Keratinocyte (primary cell): Measurements from ENCODE around the gene CORO2B. TPM values are rescaled to one million over a fixed set of nuclear protein-coding genes. Genes with fewer than 3 reads are reported as not detected.
A peak's percentile ranks its signal among the peaks of the same experiment; 100 is the strongest.

ENCODE experiments used
- DNase-seq: peaks from one replicate; pipeline ENCODE4 v3.0.0-alpha.2; 2011; ENCODE audit warnings: low read depth, missing footprints, low spot score
- FAIRE-seq: peaks from 2 replicates; lab custom pipeline; 2011; peaks lifted over from hg19 to GRCh38; lab: Jason Lieb, UNC
- H2AFZ ChIP-seq: 2 replicates; pipeline ENCODE4 v1.6.0; 2012; ENCODE audit warnings: low read length, control low read depth, inconsistent platforms; ENCODE audit not compliant: control insufficient read depth
- H3K27ac ChIP-seq: 2 replicates; pipeline ENCODE4 v1.5.1; 2011; ENCODE audit warnings: low read length; ENCODE audit not compliant: control insufficient read depth, insufficient read depth
- H3K27me3 ChIP-seq: 3 replicates; pipeline ENCODE4 v1.6.0; 2011; ENCODE audit warnings: low read length; ENCODE audit not compliant: control insufficient read depth, insufficient read depth; ENCODE audit errors: extremely low read depth
- H3K36me3 ChIP-seq, 2 experiments: 2 replicates in 1 of 2; 3 replicates in 1 of 2; pipeline ENCODE4 v1.5.1; 2011; ENCODE audit warnings: low read length in 2 of 2, mild to moderate bottlenecking in 1 of 2; ENCODE audit not compliant: control insufficient read depth in 2 of 2, insufficient read depth in 2 of 2; ENCODE audit errors: extremely low read depth in 1 of 2
- H3K4me1 ChIP-seq: 3 replicates; pipeline ENCODE4 v1.5.1; 2011; ENCODE audit warnings: low read length; ENCODE audit not compliant: control insufficient read depth, insufficient read depth; ENCODE audit errors: extremely low read depth
- H3K4me2 ChIP-seq: 3 replicates; pipeline ENCODE4 v1.6.0; 2011; ENCODE audit warnings: low read depth, low read length; ENCODE audit not compliant: control insufficient read depth, insufficient read depth; ENCODE audit errors: extremely low read depth
- H3K4me3 ChIP-seq, 3 experiments: fragments of 200-600 bp in 1 of 3; sonication (generic) in 1 of 3; 2 replicates in 2 of 3; 3 replicates in 1 of 3; pipeline ENCODE4 v1.5.1; 2011 to 2016; ENCODE audit warnings: low read length in 3 of 3, mild to moderate bottlenecking in 3 of 3, control low read depth in 2 of 3, inconsistent platforms in 1 of 3, low read depth in 1 of 3, mixed read lengths in 1 of 3, mixed run types in 1 of 3, moderate library complexity in 1 of 3; ENCODE audit not compliant: control insufficient read depth in 2 of 3, insufficient read depth in 2 of 3; ENCODE audit errors: extremely low read depth in 1 of 3
- H3K79me2 ChIP-seq: 2 replicates; pipeline ENCODE4 v1.6.0; 2012; ENCODE audit warnings: low read length; ENCODE audit not compliant: control insufficient read depth, insufficient read depth
- H3K9ac ChIP-seq: 3 replicates; pipeline ENCODE4 v1.6.0; 2011; ENCODE audit warnings: low read length; ENCODE audit not compliant: control insufficient read depth, insufficient read depth; ENCODE audit errors: extremely low read depth
- H3K9me1 ChIP-seq: 3 replicates; pipeline ENCODE4 v1.6.0; 2011; ENCODE audit warnings: low read length; ENCODE audit not compliant: control insufficient read depth, insufficient read depth; ENCODE audit errors: extremely low read depth
- H3K9me3 ChIP-seq: 2 replicates; pipeline ENCODE4 v1.5.1; 2012; ENCODE audit warnings: low read depth, low read length; ENCODE audit not compliant: control insufficient read depth
- H4K20me1 ChIP-seq: 3 replicates; pipeline ENCODE4 v1.6.0; 2011; ENCODE audit warnings: low read length; ENCODE audit not compliant: control insufficient read depth, insufficient read depth; ENCODE audit errors: extremely low read depth
- EZH2 ChIP-seq: IDR thresholded peaks from one replicate; pipeline ENCODE4 v1.6.1; 2012; ENCODE audit warnings: inconsistent platforms, mild to moderate bottlenecking, low read length, moderate library complexity
- dilution Hi-C: fragments of 300-500 bp; cut with MboI; formaldehyde crosslinking; loops from one replicate; pipeline ENCODE4 v1.7.0; 2020; ENCODE audit warnings: low sequenced_read_pairs; ENCODE audit not compliant: extremely low pct_ligation_motif_present
- polyA plus RNA-seq, 5 experiments: library from polyadenylated mRNA; depleted of rRNA in 3 of 5; stranded (reverse) in 3 of 5; stranded (forward) in 1 of 5; unstranded in 1 of 5; fragments of >200 nt; gene quantifications; 1 replicate in 1 of 5; 2 replicates in 3 of 5; 3 replicates in 1 of 5; pipeline versions ENCODE4 v1.2.1 to v1.2.3, GENCODE V29; 2011 to 2012; ENCODE audit warnings: missing spikeins in 2 of 5, low read depth in 1 of 5, low replicate concordance in 1 of 5
- TF ChIP-seq, protein P1 (sequence below), 3 experiments: IDR thresholded peaks in 1 of 3; conservative IDR thresholded peaks in 1 of 3; optimal IDR thresholded peaks in 1 of 3; 2 replicates in 2 of 3; 3 replicates in 1 of 3; pipeline versions ENCODE3 to v1.5.1; 2011; ENCODE audit warnings: low read length in 3 of 3, mild to moderate bottlenecking in 3 of 3, moderate library complexity in 2 of 3, control low read depth in 1 of 3, inconsistent platforms in 1 of 3; ENCODE audit not compliant: insufficient read depth in 2 of 3; ENCODE audit errors: extremely low read depth in 1 of 3

CORO2B gene
- polyA plus RNA-seq, 1 donor (not counting 4 experiments of a cell fraction or from before 2014, with no cell fraction given) = 0.13 TPM

DNA sequence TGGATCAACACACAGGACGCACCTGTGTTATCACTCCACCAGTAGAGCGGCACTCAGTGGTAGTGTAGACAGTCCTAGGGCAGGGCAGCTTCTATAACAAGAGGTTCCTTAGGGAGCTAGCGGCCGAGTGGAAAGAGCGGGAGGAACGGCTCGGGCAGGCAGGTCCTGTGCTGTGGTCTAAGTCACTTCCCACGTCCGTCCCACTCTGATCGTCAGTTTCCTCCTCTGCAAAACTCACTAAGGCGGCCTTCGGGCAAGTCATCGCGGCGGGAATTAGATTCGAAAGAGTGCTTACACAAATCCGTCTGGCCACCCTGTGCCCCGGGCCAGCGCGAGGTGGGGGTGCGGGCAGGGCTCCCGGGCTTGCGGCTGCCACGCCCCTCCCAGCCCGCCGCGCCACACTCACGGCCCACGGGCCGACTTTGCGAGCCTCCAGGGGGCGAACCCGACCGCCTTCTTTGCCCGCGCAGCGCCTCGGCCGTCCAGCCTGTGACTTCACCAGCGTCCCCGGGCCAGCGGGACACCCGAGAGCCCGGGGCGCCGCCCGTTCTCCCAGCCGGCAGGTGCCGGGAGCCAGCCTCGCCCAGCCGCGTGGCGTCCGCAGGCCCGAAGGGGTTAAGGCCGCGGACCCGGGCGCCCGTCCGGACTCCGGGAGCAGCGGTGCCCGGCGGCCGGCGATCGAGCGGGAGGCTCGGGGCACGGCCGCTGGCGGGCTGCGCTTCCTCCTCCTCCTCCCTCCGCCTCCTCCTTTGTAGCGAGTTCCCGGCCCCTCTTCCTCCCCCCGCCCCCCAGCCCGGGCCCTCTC lies 416 bp upstream of the CORO2B start:
- H3K9me1 ChIP-seq = no peaks in the 10 kb centered on the region
- peak overlapping the region; percentile 88 for H3K4me2 ChIP-seq
- H3K9ac ChIP-seq = no peak overlapping the region
- H3K4me1 ChIP-seq = peaks cover 6% of the 10 kb centered on the region
- peak overlapping the region; percentile 2 for H2AFZ ChIP-seq
- peaks cover 36% of the 10 kb centered on the region for H3K27me3 ChIP-seq
- dilution Hi-C loops = no loop called here
- no peaks in the 10 kb centered on the region for H3K79me2 ChIP-seq
- DNase-seq (no peak), FAIRE-seq (no peak)
- no peaks in the 10 kb centered on the region for H3K36me3 ChIP-seq
- TF ChIP-seq EZH2 = peak; percentile 77
- TF ChIP-seq, protein P1, sequence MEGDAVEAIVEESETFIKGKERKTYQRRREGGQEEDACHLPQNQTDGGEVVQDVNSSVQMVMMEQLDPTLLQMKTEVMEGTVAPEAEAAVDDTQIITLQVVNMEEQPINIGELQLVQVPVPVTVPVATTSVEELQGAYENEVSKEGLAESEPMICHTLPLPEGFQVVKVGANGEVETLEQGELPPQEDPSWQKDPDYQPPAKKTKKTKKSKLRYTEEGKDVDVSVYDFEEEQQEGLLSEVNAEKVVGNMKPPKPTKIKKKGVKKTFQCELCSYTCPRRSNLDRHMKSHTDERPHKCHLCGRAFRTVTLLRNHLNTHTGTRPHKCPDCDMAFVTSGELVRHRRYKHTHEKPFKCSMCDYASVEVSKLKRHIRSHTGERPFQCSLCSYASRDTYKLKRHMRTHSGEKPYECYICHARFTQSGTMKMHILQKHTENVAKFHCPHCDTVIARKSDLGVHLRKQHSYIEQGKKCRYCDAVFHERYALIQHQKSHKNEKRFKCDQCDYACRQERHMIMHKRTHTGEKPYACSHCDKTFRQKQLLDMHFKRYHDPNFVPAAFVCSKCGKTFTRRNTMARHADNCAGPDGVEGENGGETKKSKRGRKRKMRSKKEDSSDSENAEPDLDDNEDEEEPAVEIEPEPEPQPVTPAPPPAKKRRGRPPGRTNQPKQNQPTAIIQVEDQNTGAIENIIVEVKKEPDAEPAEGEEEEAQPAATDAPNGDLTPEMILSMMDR (optimal IDR thresholded peaks at IDR 0.05 in 1 of 3, IDR thresholded peaks at IDR 0.05 in 1 of 3, conservative IDR thresholded peaks at IDR 0.05 in 1 of 3; ENCODE audit: extremely low read depth in 1 of 3, insufficient read depth in 2 of 3, low read length in 3 of 3) = peak in 1 of 3 experiments; percentile 36
- no peaks in the 10 kb centered on the region for H3K9me3 ChIP-seq
- no peaks in the 10 kb centered on the region for H4K20me1 ChIP-seq
- no peak overlapping the region for H3K27ac ChIP-seq
- peak overlapping the region; percentile 32 to 63 (median 56) for H3K4me3 ChIP-seq

DNA sequence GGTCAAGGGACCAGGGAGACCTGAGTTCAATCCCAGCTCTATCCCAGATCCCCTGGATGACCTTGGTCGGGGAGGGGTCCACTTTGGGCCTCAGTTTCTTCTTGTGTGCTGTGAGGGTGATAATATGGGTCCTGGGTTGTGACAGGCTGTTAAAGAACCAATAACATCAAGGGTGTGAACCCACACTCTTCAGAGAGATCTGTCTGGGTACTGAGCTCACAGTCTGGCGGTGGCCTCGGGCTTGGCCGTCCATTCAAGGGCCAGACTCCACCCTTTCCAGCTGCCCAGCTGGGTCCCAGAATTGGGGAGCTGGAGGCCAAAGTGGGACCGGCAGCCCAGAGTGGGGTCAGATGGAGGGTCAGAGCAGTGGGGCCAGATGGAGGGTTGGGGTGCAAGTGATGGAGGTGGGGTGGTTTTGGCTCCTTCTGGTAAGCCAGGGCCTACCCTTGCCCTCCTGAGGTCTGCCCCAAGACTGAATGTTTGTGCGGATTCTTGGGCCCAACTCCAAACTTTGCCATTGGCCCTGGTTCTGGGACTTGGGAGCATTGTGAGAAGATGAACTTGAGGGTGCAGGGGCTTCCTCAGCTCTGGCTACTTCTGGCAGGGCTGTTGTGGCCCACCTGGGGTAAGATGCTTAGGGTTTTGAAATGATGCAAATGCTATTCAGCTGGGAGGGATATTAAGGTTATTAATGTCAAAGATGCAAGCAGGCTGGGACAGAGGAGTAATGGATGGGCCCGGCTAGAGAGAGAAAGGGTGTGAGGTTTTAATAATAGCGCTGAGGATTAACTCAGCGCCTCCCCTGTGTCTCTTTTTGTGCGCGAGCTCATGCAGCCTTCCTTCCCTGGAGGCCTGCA lies 1.5 kb downstream of the CORO2B start:
- Histone ChIP-seq H3K4me3 (no peak overlapping the region), H3K27ac (no peak overlapping the region), H3K9ac (no peak overlapping the region), H3K79me2 (no peaks in the 10 kb centered on the region), H3K4me2 (no peak overlapping the region), H3K36me3 (no peaks in the 10 kb centered on the region), H2AFZ (no peak overlapping the region), H3K27me3 (peaks cover 29% of the 10 kb centered on the region), H3K4me1 (peaks cover 6% of the 10 kb centered on the region), H3K9me3 (no peaks in the 10 kb centered on the region), H3K9me1 (no peaks in the 10 kb centered on the region), H4K20me1 (no peaks in the 10 kb centered on the region)
- DNase-seq (no peak), FAIRE-seq (no peak)
- TF ChIP-seq EZH2 = no peak
- TF ChIP-seq, protein P1 (optimal IDR thresholded peaks at IDR 0.05 in 1 of 3, IDR thresholded peaks at IDR 0.05 in 1 of 3, conservative IDR thresholded peaks at IDR 0.05 in 1 of 3; ENCODE audit: extremely low read depth in 1 of 3, insufficient read depth in 2 of 3, low read length in 3 of 3) = no peak
- dilution Hi-C loops = no loop called here
